WTC11 (cell line): ENCODE measurements around the gene RNGTT. TPM values are rescaled to one million over a fixed set of nuclear protein-coding genes. Genes with fewer than 3 reads are reported as not detected.

Source experiments
- ATAC-seq: fragments of 200-7000 bp; cut with Tn5 transposase; 2 replicates; pipeline ENCODE4 v1.10.0; 2021; ENCODE audit warnings: mild to moderate bottlenecking, moderate library complexity
- CTCF ChIA-PET: fragments of 300-600 bp; sonication (Branson Sonifier 250); formaldehyde crosslinking; loops from one replicate; lab custom pipeline; 2021; ENCODE audit warnings: antibody characterized with exemption; lab: Charles Lee
- POLR2A ChIA-PET: fragments of 350-600 bp; sonication (Branson Sonifier 250); formaldehyde crosslinking; loops from one replicate; lab custom pipeline; 2021; ENCODE audit warnings: antibody characterized with exemption; lab: Charles Lee
- DNase-seq: peaks from one replicate; pipeline ENCODE4 v3.0.0; 2021; ENCODE audit warnings: low spot score
- H3K27ac Mint-ChIP-seq: 2 replicates; pipeline ENCODE4 v1.8.0; 2021; ENCODE audit warnings: mixed read lengths
- H3K27me3 Mint-ChIP-seq: 2 replicates; pipeline ENCODE4 v1.8.0; 2021; ENCODE audit warnings: low read depth, mild to moderate bottlenecking, moderate library complexity, mixed read lengths
- H3K36me3 Mint-ChIP-seq: 2 replicates; pipeline ENCODE4 v1.8.0; 2021; ENCODE audit warnings: mixed read lengths
- H3K4me1 Mint-ChIP-seq: 2 replicates; pipeline ENCODE4 v1.8.0; 2022; ENCODE audit warnings: mixed read lengths
- H3K4me3 Mint-ChIP-seq: 2 replicates; pipeline ENCODE4 v1.8.0; 2021; ENCODE audit warnings: mild to moderate bottlenecking, moderate library complexity, mixed read lengths
- H3K9me3 Mint-ChIP-seq: 2 replicates; pipeline ENCODE4 v1.8.0; 2021; ENCODE audit warnings: mixed read lengths
- ATF1 ChIP-seq: sonication (generic); formaldehyde crosslinking; IDR thresholded peaks from 2 replicates; pipeline ENCODE4 v1.8.1; 2023; ENCODE audit warnings: mild to moderate bottlenecking, moderate library complexity, missing genetic modification reagents
- E2F1 ChIP-seq: sonication (generic); formaldehyde crosslinking; IDR thresholded peaks from 2 replicates; pipeline ENCODE4 v1.8.0; 2022; ENCODE audit warnings: mild to moderate bottlenecking, missing genetic modification reagents
- E2F4 ChIP-seq: sonication (generic); formaldehyde crosslinking; IDR thresholded peaks from 2 replicates; pipeline ENCODE4 v1.8.1; 2022; ENCODE audit warnings: low read depth, mild to moderate bottlenecking, moderate library complexity, missing genetic modification reagents, borderline replicate concordance
- FOXK1 ChIP-seq: sonication (generic); formaldehyde crosslinking; IDR thresholded peaks from 2 replicates; pipeline ENCODE4 v1.8.0; 2022; ENCODE audit warnings: mild to moderate bottlenecking, moderate library complexity, missing genetic modification reagents
- IRF2 ChIP-seq: sonication (generic); formaldehyde crosslinking; IDR thresholded peaks from 2 replicates; pipeline ENCODE4 v1.8.0; 2022; ENCODE audit warnings: low read depth, missing genetic modification reagents, borderline replicate concordance
- JAZF1 ChIP-seq: fragments of 250-450 bp; sonication (Bioruptor Pico); IDR thresholded peaks from 2 replicates; pipeline ENCODE4 v1.9.0; 2021; ENCODE audit warnings: moderate library complexity, mild to moderate bottlenecking, inconsistent platforms
- NR3C1 ChIP-seq: sonication (generic); formaldehyde crosslinking; conservative IDR thresholded peaks from 2 replicates; pipeline ENCODE4 v1.8.1; 2023; ENCODE audit warnings: low read depth, mild to moderate bottlenecking, missing genetic modification reagents
- PREB ChIP-seq: sonication (generic); formaldehyde crosslinking; IDR thresholded peaks from 2 replicates; pipeline ENCODE4 v1.8.1; 2022; ENCODE audit warnings: mild to moderate bottlenecking, missing genetic modification reagents, moderate library complexity, borderline replicate concordance
- PRRX2 ChIP-seq: fragments of 250-450 bp; sonication (Bioruptor Pico); IDR thresholded peaks from 2 replicates; pipeline ENCODE4 v1.8.0; 2021; ENCODE audit warnings: mild to moderate bottlenecking
- SMAD3 ChIP-seq: sonication (generic); formaldehyde crosslinking; IDR thresholded peaks from 2 replicates; pipeline ENCODE4 v1.8.0; 2022; ENCODE audit warnings: missing genetic modification reagents, mild to moderate bottlenecking, borderline replicate concordance
- TEAD1 ChIP-seq: sonication (generic); formaldehyde crosslinking; IDR thresholded peaks from 2 replicates; pipeline ENCODE4 v1.8.0; 2022; ENCODE audit warnings: mild to moderate bottlenecking, missing genetic modification reagents
- TEAD4 ChIP-seq: sonication (generic); formaldehyde crosslinking; IDR thresholded peaks from 2 replicates; pipeline ENCODE4 v1.8.0; 2022; ENCODE audit warnings: mild to moderate bottlenecking, missing genetic modification reagents
- ZNF281 ChIP-seq: sonication (generic); formaldehyde crosslinking; IDR thresholded peaks from 2 replicates; pipeline ENCODE4 v1.8.0; 2023; ENCODE audit warnings: mild to moderate bottlenecking, missing genetic modification reagents
- ZNF416 ChIP-seq: fragments of 250-450 bp; sonication (Bioruptor Pico); IDR thresholded peaks from 2 replicates; pipeline ENCODE4 v1.9.0; 2021; ENCODE audit warnings: mild to moderate bottlenecking, inconsistent platforms
- total RNA-seq: library from RNA; stranded (reverse); gene quantifications from 3 replicates; pipeline ENCODE4 v1.2.3, GENCODE V29; 2021
- TF ChIP-seq, protein P1 (sequence below): sonication (generic); formaldehyde crosslinking; IDR thresholded peaks from 2 replicates; pipeline ENCODE4 v1.8.1; 2022; ENCODE audit warnings: mild to moderate bottlenecking, moderate library complexity, missing genetic modification reagents

The RNGTT gene
- total RNA-seq, 1 experiment from 2014 or later = 20.4 TPM

- no peak for TF ChIP-seq E2F4 (CRISPR knock-in tag)
- no peak; the same call in 1 of the 2 replicates for TF ChIP-seq PRRX2
- no peak for TF ChIP-seq ZNF416 (CRISPR knock-in tag)
- TF ChIP-seq, all 79 proteins: peak for 16
Observed at GRCh38 chr6:88963139-88964090, at the start of gene RNGTT (continued).

- no peaks in the 10 kb centered on the region for H3K36me3 Mint-ChIP-seq
- CTCF ChIA-PET = interaction anchor here (0.6 kb wide), 1 partner anchor 337 kb away, joined by 4 read pairs; no protein-coding TSS in a partner anchor
- H3K4me3 Mint-ChIP-seq = no peak overlapping the region
- no peak for DNase-seq
- no peaks in the 10 kb centered on the region for H3K27me3 Mint-ChIP-seq
- POLR2A ChIA-PET = no interaction called here
- no peak for ATAC-seq
- TF ChIP-seq TEAD4 (no peak), E2F1 (CRISPR knock-in tag) (no peak), FOXK1 (CRISPR knock-in tag) (no peak), IRF2 (CRISPR knock-in tag) (no peak), JAZF1 (CRISPR knock-in tag) (no peak), ATF1 (CRISPR knock-in tag) (no peak), ZNF281 (CRISPR knock-in tag) (no peak), NR3C1 (CRISPR knock-in tag) (no peak), TEAD1 (CRISPR knock-in tag) (no peak), PREB (CRISPR knock-in tag) (no peak), E2F4 (CRISPR knock-in tag) (no peak), SMAD3 (CRISPR knock-in tag) (no peak)
- TF ChIP-seq, protein P1, sequence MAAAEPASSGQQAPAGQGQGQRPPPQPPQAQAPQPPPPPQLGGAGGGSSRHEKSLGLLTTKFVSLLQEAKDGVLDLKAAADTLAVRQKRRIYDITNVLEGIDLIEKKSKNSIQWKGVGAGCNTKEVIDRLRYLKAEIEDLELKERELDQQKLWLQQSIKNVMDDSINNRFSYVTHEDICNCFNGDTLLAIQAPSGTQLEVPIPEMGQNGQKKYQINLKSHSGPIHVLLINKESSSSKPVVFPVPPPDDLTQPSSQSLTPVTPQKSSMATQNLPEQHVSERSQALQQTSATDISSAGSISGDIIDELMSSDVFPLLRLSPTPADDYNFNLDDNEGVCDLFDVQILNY = no peak
- TF ChIP-seq, all 79 proteins: peak for 0
- peaks cover 35% of the 10 kb centered on the region for H3K4me1 Mint-ChIP-seq
- H3K27ac Mint-ChIP-seq = no peak overlapping the region
- peaks cover 8% of the 10 kb centered on the region for H3K9me3 Mint-ChIP-seq
Observed at GRCh38 chr6:89011436-89011835, 48.0 kb upstream of the RNGTT start.
